ENCODE results near the gene CTCFL. TPM values are rescaled to one million over a fixed set of nuclear protein-coding genes. Genes with fewer than 3 reads are reported as not detected.
A peak's percentile ranks its signal among the peaks of the same experiment; 100 is the strongest.

The CTCFL gene
- total and polyA plus RNA-seq, 2 of the 13 experiments (the other 11 are each of a cell fraction or from before 2014, with no cell fraction given): 0.04 TPM; not detected in 1

DNA sequence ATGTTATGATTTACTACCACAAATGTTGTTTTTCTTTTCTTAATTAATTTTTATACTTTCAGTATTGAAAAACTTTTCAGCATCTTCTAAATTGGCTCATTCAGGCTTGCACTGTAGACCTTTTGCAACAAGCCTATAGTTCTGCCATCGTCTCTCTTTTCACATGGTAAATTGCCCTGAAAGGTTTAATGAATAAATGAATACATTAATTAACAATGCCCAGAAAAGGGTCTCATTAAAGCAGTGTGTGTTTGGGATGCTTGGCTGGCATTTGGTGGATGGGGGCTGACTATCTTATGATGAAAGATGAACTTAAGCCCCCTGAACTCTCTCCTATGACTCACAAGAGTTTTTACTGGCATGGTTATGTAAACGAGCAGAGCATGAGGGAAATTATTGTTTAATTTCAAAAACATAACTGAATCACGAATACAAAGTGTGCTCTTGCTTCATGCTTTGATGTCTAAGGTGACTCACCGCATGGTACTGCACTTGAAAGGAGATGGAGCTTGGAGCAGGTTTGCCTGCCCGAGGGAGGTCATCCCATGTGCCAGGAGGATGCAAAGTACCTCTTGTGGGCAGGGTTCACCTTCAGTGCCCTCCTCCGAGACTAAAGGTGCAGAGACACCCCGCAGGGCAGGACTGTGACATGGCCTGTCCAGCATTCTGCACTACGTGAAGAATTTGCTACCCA, 22.2 kb upstream of the CTCFL start (continued):
- TF ChIP-seq, protein P1, sequence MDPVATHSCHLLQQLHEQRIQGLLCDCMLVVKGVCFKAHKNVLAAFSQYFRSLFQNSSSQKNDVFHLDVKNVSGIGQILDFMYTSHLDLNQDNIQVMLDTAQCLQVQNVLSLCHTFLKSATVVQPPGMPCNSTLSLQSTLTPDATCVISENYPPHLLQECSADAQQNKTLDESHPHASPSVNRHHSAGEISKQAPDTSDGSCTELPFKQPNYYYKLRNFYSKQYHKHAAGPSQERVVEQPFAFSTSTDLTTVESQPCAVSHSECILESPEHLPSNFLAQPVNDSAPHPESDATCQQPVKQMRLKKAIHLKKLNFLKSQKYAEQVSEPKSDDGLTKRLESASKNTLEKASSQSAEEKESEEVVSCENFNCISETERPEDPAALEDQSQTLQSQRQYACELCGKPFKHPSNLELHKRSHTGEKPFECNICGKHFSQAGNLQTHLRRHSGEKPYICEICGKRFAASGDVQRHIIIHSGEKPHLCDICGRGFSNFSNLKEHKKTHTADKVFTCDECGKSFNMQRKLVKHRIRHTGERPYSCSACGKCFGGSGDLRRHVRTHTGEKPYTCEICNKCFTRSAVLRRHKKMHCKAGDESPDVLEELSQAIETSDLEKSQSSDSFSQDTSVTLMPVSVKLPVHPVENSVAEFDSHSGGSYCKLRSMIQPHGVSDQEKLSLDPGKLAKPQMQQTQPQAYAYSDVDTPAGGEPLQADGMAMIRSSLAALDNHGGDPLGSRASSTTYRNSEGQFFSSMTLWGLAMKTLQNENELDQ (CRISPR knock-in tag; IDR thresholded peaks at IDR 0.05; ENCODE audit: borderline replicate concordance): no peak
- TF ChIP-seq ZFP1 (CRISPR knock-in tag; IDR thresholded peaks at IDR 0.05) (no peak), RERE (CRISPR knock-in tag; IDR thresholded peaks at IDR 0.05; ENCODE audit: low read depth) (no peak), ZNF180 (CRISPR knock-in tag; IDR thresholded peaks at IDR 0.05; ENCODE audit: borderline replicate concordance, low read depth) (no peak), U2AF1 (optimal IDR thresholded peaks at IDR 0.05; ENCODE audit: low read depth, low read length) (no peak), GATAD2A (CRISPR knock-in tag; IDR thresholded peaks at IDR 0.05) (peak; percentile 92), MIER3 (CRISPR knock-in tag; IDR thresholded peaks at IDR 0.05; ENCODE audit: borderline replicate concordance) (peak; percentile 98), BATF2 (CRISPR knock-in tag; IDR thresholded peaks at IDR 0.05) (no peak), NR2F2 (IDR thresholded peaks at IDR 0.05; ENCODE audit: borderline replicate concordance, low read depth) (peak; percentile 63), ZNF580 (CRISPR knock-in tag; IDR thresholded peaks at IDR 0.05; ENCODE audit: borderline replicate concordance, low read depth) (0 out of 2 replicates have a peak, but pooled peaks have one; percentile 48), TAF15 (IDR thresholded peaks at IDR 0.05; ENCODE audit: low read depth, low read length, poor library complexity, severe bottlenecking) (no peak)
- TF ChIP-seq, protein P2, sequence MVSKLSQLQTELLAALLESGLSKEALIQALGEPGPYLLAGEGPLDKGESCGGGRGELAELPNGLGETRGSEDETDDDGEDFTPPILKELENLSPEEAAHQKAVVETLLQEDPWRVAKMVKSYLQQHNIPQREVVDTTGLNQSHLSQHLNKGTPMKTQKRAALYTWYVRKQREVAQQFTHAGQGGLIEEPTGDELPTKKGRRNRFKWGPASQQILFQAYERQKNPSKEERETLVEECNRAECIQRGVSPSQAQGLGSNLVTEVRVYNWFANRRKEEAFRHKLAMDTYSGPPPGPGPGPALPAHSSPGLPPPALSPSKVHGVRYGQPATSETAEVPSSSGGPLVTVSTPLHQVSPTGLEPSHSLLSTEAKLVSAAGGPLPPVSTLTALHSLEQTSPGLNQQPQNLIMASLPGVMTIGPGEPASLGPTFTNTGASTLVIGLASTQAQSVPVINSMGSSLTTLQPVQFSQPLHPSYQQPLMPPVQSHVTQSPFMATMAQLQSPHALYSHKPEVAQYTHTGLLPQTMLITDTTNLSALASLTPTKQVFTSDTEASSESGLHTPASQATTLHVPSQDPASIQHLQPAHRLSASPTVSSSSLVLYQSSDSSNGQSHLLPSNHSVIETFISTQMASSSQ (IDR thresholded peaks at IDR 0.05; ENCODE audit: low read depth): peak; percentile 34; the same call in 1 of the 2 replicates
- TF ChIP-seq, protein P2 (CRISPR knock-in tag; IDR thresholded peaks at IDR 0.05; ENCODE audit: borderline replicate concordance): no peak
- TF ChIP-seq, protein P3, sequence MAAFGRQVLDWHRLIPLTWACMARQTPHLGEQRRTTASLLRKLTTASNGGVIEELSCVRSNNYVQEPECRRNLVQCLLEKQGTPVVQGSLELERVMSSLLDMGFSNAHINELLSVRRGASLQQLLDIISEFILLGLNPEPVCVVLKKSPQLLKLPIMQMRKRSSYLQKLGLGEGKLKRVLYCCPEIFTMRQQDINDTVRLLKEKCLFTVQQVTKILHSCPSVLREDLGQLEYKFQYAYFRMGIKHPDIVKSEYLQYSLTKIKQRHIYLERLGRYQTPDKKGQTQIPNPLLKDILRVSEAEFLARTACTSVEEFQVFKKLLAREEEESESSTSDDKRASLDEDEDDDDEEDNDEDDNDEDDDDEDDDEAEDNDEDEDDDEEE (CRISPR knock-in tag; IDR thresholded peaks at IDR 0.05): peak; percentile 33; the same call in 1 of the 2 replicates
